Smooth muscle cell (in vitro differentiated cells): ENCODE data around the gene COQ10B. TPM values are rescaled to one million over a fixed set of nuclear protein-coding genes. Genes with fewer than 3 reads are reported as not detected.

Source experiments
- DNase-seq: peaks from one replicate; lab custom pipeline; 2025; ENCODE audit not compliant: unreplicated experiment; lab: John Stamatoyannopoulos, UW
- H2AFZ ChIP-seq: fragments of 200-600 bp; sonication (generic); 2 replicates; pipeline ENCODE4 v1.6.0; 2016; ENCODE audit warnings: antibody characterized with exemption, low read depth, mild to moderate bottlenecking
- H3F3A ChIP-seq: fragments of 200-600 bp; sonication (generic); 2 replicates; pipeline ENCODE4 v1.6.0; 2017; ENCODE audit warnings: antibody characterized with exemption, low read depth
- H3K27ac ChIP-seq: fragments of 200-600 bp; sonication (generic); 2 replicates; pipeline ENCODE4 v1.5.1; 2016; ENCODE audit warnings: low read depth, mild to moderate bottlenecking
- H3K27me3 ChIP-seq: fragments of 200-600 bp; sonication (generic); 2 replicates; pipeline ENCODE4 v1.6.1; 2016; ENCODE audit warnings: low read depth, mild to moderate bottlenecking
- H3K36me3 ChIP-seq: fragments of 200-600 bp; sonication (generic); 2 replicates; pipeline ENCODE4 v1.5.1; 2016; ENCODE audit warnings: low read depth
- H3K4me1 ChIP-seq: fragments of 200-600 bp; sonication (generic); 2 replicates; pipeline ENCODE4 v1.5.1; 2016; ENCODE audit warnings: low read depth
- H3K4me2 ChIP-seq: fragments of 200-600 bp; sonication (generic); 2 replicates; pipeline ENCODE4 v1.6.0; 2016; ENCODE audit warnings: mild to moderate bottlenecking
- H3K4me3 ChIP-seq: fragments of 200-600 bp; sonication (generic); 2 replicates; pipeline ENCODE4 v1.5.1; 2016; ENCODE audit warnings: mild to moderate bottlenecking
- H3K79me2 ChIP-seq: fragments of 200-600 bp; sonication (generic); 2 replicates; pipeline ENCODE4 v1.6.0; 2016; ENCODE audit warnings: low read depth, mild to moderate bottlenecking
- H3K9ac ChIP-seq: fragments of 200-600 bp; sonication (generic); 2 replicates; pipeline ENCODE4 v1.6.0; 2016; ENCODE audit warnings: low read depth
- H3K9me3 ChIP-seq: fragments of 200-600 bp; sonication (generic); replicated peaks from 2 replicates; pipeline ENCODE4 v1.5.1; 2016; ENCODE audit warnings: low read depth
- H4K20me1 ChIP-seq: fragments of 200-600 bp; sonication (generic); 2 replicates; pipeline ENCODE4 v1.6.0; 2016; ENCODE audit warnings: low read depth
- CTCF ChIP-seq: fragments of 200-600 bp; sonication (generic); IDR thresholded peaks from 2 replicates; pipeline ENCODE4 v1.5.1; 2017; ENCODE audit warnings: borderline replicate concordance, mild to moderate bottlenecking, antibody characterized with exemption; ENCODE audit not compliant: insufficient read depth, poor library complexity, severe bottlenecking
- WGBS: methylation state at CpG from one replicate; pipeline ENCODE4 v1.1.7; 2016; ENCODE audit warnings: low lambda C conversion rate; 5-methylcytosine and 5-hydroxymethylcytosine counted together
- polyA plus RNA-seq: library from polyadenylated mRNA; unstranded; fragments of >200 nt; fragmentation: Nextera tagmentation; extraction: Ambion mirVana; gene quantifications from 2 replicates; pipeline ENCODE4 v1.2.1, GENCODE V29; 2016
- total RNA-seq: library from RNA; depleted of rRNA; stranded (reverse); fragments of >200 nt; gene quantifications from 2 replicates; pipeline ENCODE4 v1.2.3, GENCODE V29; 2014

COQ10B gene
- total and polyA plus RNA-seq, 2 experiments from 2014 or later: 50.6 to 61.5 TPM

GRCh38 chr2:197433780-197434438, 19.4 kb upstream of the COQ10B start:
- H4K20me1 ChIP-seq: peaks cover 55% of the 10 kb centered on the region
- no peaks in the 10 kb centered on the region for H3K27me3 ChIP-seq
- H3K4me1 ChIP-seq: peaks cover 26% of the 10 kb centered on the region
- no peaks in the 10 kb centered on the region for H3K9me3 ChIP-seq
- peak overlapping the region; percentile 99 for H3K9ac ChIP-seq
- peak overlapping the region; percentile 99 for H3K4me2 ChIP-seq
- peak overlapping the region; percentile 96 for H3K4me3 ChIP-seq
- no peaks in the 10 kb centered on the region for H3K36me3 ChIP-seq
- DNase-seq: no peak
- no peak for TF ChIP-seq CTCF
- peak overlapping the region; percentile 95 for H3K27ac ChIP-seq
- peaks cover 9% of the 10 kb centered on the region for H3F3A ChIP-seq
- no peak overlapping the region for H2AFZ ChIP-seq
- 4% methylated on average over 11 of the region's 11 CpGs for WGBS
- H3K79me2 ChIP-seq: peaks cover 67% of the 10 kb centered on the region

- Histone ChIP-seq H3K27me3 (no peaks in the 10 kb centered on the region), H3K4me3 (peak within 1 kb of the TSS; percentile 96), H3K9ac (peak within 1 kb of the TSS; percentile 99), H4K20me1 (peaks cover 46% of the 10 kb centered on the region), H2AFZ (peak within 1 kb of the TSS; percentile 97), H3K36me3 (no peaks in the 10 kb centered on the region), H3K4me1 (peaks cover 26% of the 10 kb centered on the region), H3K4me2 (peak within 1 kb of the TSS; percentile 99), H3F3A (peaks cover 9% of the 10 kb centered on the region), H3K27ac (peak within 1 kb of the TSS; percentile 95), H3K79me2 (peaks cover 57% of the 10 kb centered on the region), H3K9me3 (no peaks in the 10 kb centered on the region)
- no peak for TF ChIP-seq CTCF
- 1% methylated on average over 74 of the region's 74 CpGs for WGBS
- peak; percentile 91 for DNase-seq
Observed at GRCh38 chr2:197434541-197435513, 18.5 kb upstream of the COQ10B start, which contains the start of gene SF3B1. Gene SF3B1, minus strand, starts transcription at chr2:197435028. Its CDS starts 29 bp downstream, at chr2:197434999.

- H3K9me3 ChIP-seq: no peaks in the 10 kb centered on the region
- 36% methylated on average over 16 of the region's 16 CpGs for WGBS
Observed at GRCh38 chr2:197435598-197436420, 17.5 kb upstream of the COQ10B start.

More at GRCh38 chr2:197435598-197436420, 17.5 kb upstream of the COQ10B start:
- H3K27ac ChIP-seq: peak overlapping the region; percentile 95
- H4K20me1 ChIP-seq: peaks cover 36% of the 10 kb centered on the region
- peak overlapping the region; percentile 94 for H3K4me2 ChIP-seq
- H3K36me3 ChIP-seq: no peaks in the 10 kb centered on the region
- peak overlapping the region; percentile 75 for H2AFZ ChIP-seq
- H3K27me3 ChIP-seq: no peaks in the 10 kb centered on the region
- no peak for TF ChIP-seq CTCF
- H3K79me2 ChIP-seq: peaks cover 48% of the 10 kb centered on the region
- DNase-seq: no peak
- H3K4me3 ChIP-seq: peak overlapping the region; percentile 96
- H3K9ac ChIP-seq: peak overlapping the region; percentile 99
- peaks cover 9% of the 10 kb centered on the region for H3F3A ChIP-seq
- peaks cover 26% of the 10 kb centered on the region for H3K4me1 ChIP-seq
